HepG2 (cell line): ENCODE measurements around the gene HECTD4. TPM values are rescaled to one million over a fixed set of nuclear protein-coding genes. Genes with fewer than 3 reads are reported as not detected.

ENCODE experiments used
- ARID2 ChIP-seq: sonication (generic); formaldehyde crosslinking; IDR thresholded peaks from 2 replicates; pipeline ENCODE4 v1.8.1; 2022; ENCODE audit warnings: mild to moderate bottlenecking, missing genetic modification reagents, borderline replicate concordance
- CAMTA2 ChIP-seq: sonication (generic); formaldehyde crosslinking; IDR thresholded peaks from 2 replicates; pipeline ENCODE4 v1.4.0; 2020; ENCODE audit warnings: mild to moderate bottlenecking, missing genetic modification reagents, borderline replicate concordance
- CEBPG ChIP-seq: IDR thresholded peaks from 2 replicates; pipeline ENCODE4 v1.6.1; 2016
- DNMT3B ChIP-seq: conservative IDR thresholded peaks from 2 replicates; pipeline ENCODE4 v1.6.1; 2016; ENCODE audit warnings: missing biosample characterization, control low read depth
- EED ChIP-seq: sonication (generic); formaldehyde crosslinking; IDR thresholded peaks from 2 replicates; pipeline ENCODE4 v1.5.0; 2020; ENCODE audit warnings: mild to moderate bottlenecking, missing genetic modification reagents
- GATA4 ChIP-seq: sonication (generic); IDR thresholded peaks from 2 replicates; pipeline ENCODE4 v1.6.1; 2016; ENCODE audit warnings: antibody characterized with exemption, low read depth, borderline replicate concordance
- GPN1 ChIP-seq: sonication (generic); formaldehyde crosslinking; IDR thresholded peaks from 2 replicates; pipeline ENCODE4 v1.5.1; 2020; ENCODE audit warnings: missing genetic modification reagents, borderline replicate concordance
- HES4 ChIP-seq: sonication (generic); formaldehyde crosslinking; IDR thresholded peaks from 2 replicates; pipeline ENCODE4 v1.9.0; 2021; ENCODE audit warnings: mild to moderate bottlenecking, missing genetic modification reagents, borderline replicate concordance
- IRF2 ChIP-seq: IDR thresholded peaks from 2 replicates; pipeline ENCODE4 v1.6.1; 2018; ENCODE audit warnings: missing genetic modification reagents, missing compliant biosample characterization
- KDM6A ChIP-seq: IDR thresholded peaks from 2 replicates; pipeline ENCODE4 v1.6.1; 2016; ENCODE audit warnings: low read depth
- KLF12 ChIP-seq: sonication (generic); formaldehyde crosslinking; IDR thresholded peaks from 2 replicates; pipeline ENCODE4 v1.4.0; 2020; ENCODE audit warnings: missing genetic modification reagents, borderline replicate concordance
- KLF13 ChIP-seq: sonication (generic); formaldehyde crosslinking; IDR thresholded peaks from 2 replicates; pipeline ENCODE4 v1.4.0; 2020; ENCODE audit warnings: mild to moderate bottlenecking, missing genetic modification reagents
- KLF16 ChIP-seq, 2 experiments: sonication (generic) in 1 of 2; formaldehyde crosslinking in 1 of 2; IDR thresholded peaks; 2 replicates each; pipeline versions ENCODE4 v1.6.1 to v1.8.0; 2016 to 2023; ENCODE audit warnings: missing genetic modification reagents in 2 of 2, missing compliant biosample characterization in 1 of 2
- MAFF ChIP-seq: IDR thresholded peaks from 2 replicates; pipeline ENCODE4 v1.6.1; 2011; ENCODE audit warnings: low read depth, low read length, improper control_type of control experiment
- MATR3 ChIP-seq: sonication (generic); formaldehyde crosslinking; IDR thresholded peaks from 2 replicates; pipeline ENCODE4 v1.4.0; 2020; ENCODE audit warnings: missing genetic modification reagents
- MIER3 ChIP-seq: IDR thresholded peaks from 2 replicates; pipeline ENCODE4 v1.6.1; 2016; ENCODE audit warnings: missing compliant biosample characterization, borderline replicate concordance
- NFE2L1 ChIP-seq: sonication (generic); formaldehyde crosslinking; IDR thresholded peaks from 2 replicates; pipeline ENCODE4 v1.4.0; 2020; ENCODE audit warnings: missing genetic modification reagents, mild to moderate bottlenecking, borderline replicate concordance
- NFIB ChIP-seq: sonication (generic); formaldehyde crosslinking; IDR thresholded peaks from 2 replicates; pipeline ENCODE4 v1.9.0; 2021; ENCODE audit warnings: missing genetic modification reagents, mild to moderate bottlenecking, borderline replicate concordance
- RORA ChIP-seq: sonication (generic); formaldehyde crosslinking; IDR thresholded peaks from 2 replicates; pipeline ENCODE4 v1.5.0; 2020; ENCODE audit warnings: mild to moderate bottlenecking, missing genetic modification reagents, moderate library complexity
- SNAPC2 ChIP-seq: sonication (generic); formaldehyde crosslinking; IDR thresholded peaks from 2 replicates; pipeline ENCODE4 v1.8.1; 2022; ENCODE audit warnings: mild to moderate bottlenecking, missing genetic modification reagents
- SP2 ChIP-seq: sonication (generic); formaldehyde crosslinking; IDR thresholded peaks from 2 replicates; pipeline ENCODE4 v1.5.1; 2020; ENCODE audit warnings: mild to moderate bottlenecking, missing genetic modification reagents
- SP4 ChIP-seq: sonication (generic); formaldehyde crosslinking; IDR thresholded peaks from 2 replicates; pipeline ENCODE4 v1.8.1; 2023; ENCODE audit warnings: mild to moderate bottlenecking, missing genetic modification reagents
- TEAD2 ChIP-seq: sonication (generic); formaldehyde crosslinking; IDR thresholded peaks from 2 replicates; pipeline ENCODE4 v1.9.0; 2021; ENCODE audit warnings: missing genetic modification reagents
- TOE1 ChIP-seq: sonication (generic); formaldehyde crosslinking; IDR thresholded peaks from 2 replicates; pipeline ENCODE4 v1.4.0; 2020; ENCODE audit warnings: mild to moderate bottlenecking, missing genetic modification reagents
- WIZ ChIP-seq: sonication (generic); formaldehyde crosslinking; IDR thresholded peaks from 2 replicates; pipeline ENCODE4 v1.5.1; 2020; ENCODE audit warnings: mild to moderate bottlenecking, missing genetic modification reagents
- ZBTB37 ChIP-seq: sonication (generic); formaldehyde crosslinking; IDR thresholded peaks from 2 replicates; pipeline ENCODE4 v1.4.0; 2020; ENCODE audit warnings: mild to moderate bottlenecking, missing genetic modification reagents
- ZC3H13 ChIP-seq: sonication (generic); formaldehyde crosslinking; IDR thresholded peaks from 2 replicates; pipeline ENCODE4 v1.8.1; 2023; ENCODE audit warnings: mild to moderate bottlenecking, missing genetic modification reagents, moderate library complexity
- ZFAT ChIP-seq: sonication (generic); formaldehyde crosslinking; conservative IDR thresholded peaks from 2 replicates; pipeline ENCODE4 v1.8.1; 2023; ENCODE audit warnings: missing genetic modification reagents, inconsistent platforms
- ZFP36L1 ChIP-seq: sonication (generic); formaldehyde crosslinking; IDR thresholded peaks from 2 replicates; pipeline ENCODE4 v1.8.0; 2022; ENCODE audit warnings: mild to moderate bottlenecking, missing genetic modification reagents, moderate library complexity
- ZNF629 ChIP-seq: sonication (generic); formaldehyde crosslinking; conservative IDR thresholded peaks from 2 replicates; pipeline ENCODE4 v1.5.0; 2020; ENCODE audit warnings: missing genetic modification reagents
- ZNF652 ChIP-seq: IDR thresholded peaks from 2 replicates; pipeline ENCODE4 v1.6.1; 2016; ENCODE audit warnings: low read depth, borderline replicate concordance
- ZNF709 ChIP-seq: sonication (generic); formaldehyde crosslinking; IDR thresholded peaks from 2 replicates; pipeline ENCODE4 v1.5.0; 2020; ENCODE audit warnings: mild to moderate bottlenecking, missing genetic modification reagents
- ZNF792 ChIP-seq: IDR thresholded peaks from 2 replicates; pipeline ENCODE4 v1.6.1; 2016
- ZNF883 ChIP-seq: sonication (generic); formaldehyde crosslinking; IDR thresholded peaks from 2 replicates; pipeline ENCODE4 v1.5.1; 2020; ENCODE audit warnings: mild to moderate bottlenecking, missing genetic modification reagents; ENCODE audit errors: not compliant biosample characterization
- polyA plus RNA-seq, 8 experiments: library from polyadenylated mRNA; depleted of rRNA in 3 of 8; stranded (reverse) in 7 of 8; unstranded in 1 of 8; fragments of >200 nt; fragmentation: Illumina TruSeq in 4 of 8; extraction: Trizol in 4 of 8; gene quantifications; 2 replicates each; pipeline versions ENCODE4 v1.2.1 to v1.2.3, GENCODE V29; 2011 to 2016; ENCODE audit warnings: low read depth in 4 of 8, missing spikeins in 1 of 8, mixed read lengths in 1 of 8; ENCODE audit not compliant: insufficient read depth in 1 of 8
- total RNA-seq, 5 experiments: library from RNA; depleted of rRNA; stranded (reverse); fragments of >200 nt; fragmentation: Illumina TruSeq; extraction: Trizol; gene quantifications; 2 replicates each; pipeline ENCODE4 v1.2.3, GENCODE V29; 2016; ENCODE audit warnings: low read depth in 1 of 5

HECTD4 gene
- total and polyA plus RNA-seq, 2 of the 13 experiments (the other 11 are each of a cell fraction or from before 2014, with no cell fraction given), result 9.0 to 11.4 TPM

GRCh38 chr12:112418608-112419296 lies 36.5 kb upstream of the HECTD4 start, which contains the start of gene PTPN11 (continued):
- TF ChIP-seq CAMTA2 (CRISPR knock-in tag) (0 out of 2 replicates have a peak, but pooled peaks have one; percentile 18), SP4 (peak; percentile 59; the same call in 1 of the 2 replicates), MIER3 (peak; percentile 39; the same call in 1 of the 2 replicates), ZNF883 (CRISPR knock-in tag) (peak; percentile 81), RORA (CRISPR knock-in tag) (no peak), NFIB (CRISPR knock-in tag) (no peak), GPN1 (CRISPR knock-in tag) (no peak), ARID2 (CRISPR knock-in tag) (no peak), HES4 (CRISPR knock-in tag) (no peak), DNMT3B (CRISPR knock-in tag) (no peak), MAFF (no peak), WIZ (CRISPR knock-in tag) (no peak; the same call in 1 of the 2 replicates), KLF12 (CRISPR knock-in tag) (no peak), TOE1 (CRISPR knock-in tag) (no peak), IRF2 (CRISPR knock-in tag) (peak; percentile 81), KLF16 (CRISPR knock-in tag; IDR thresholded peaks at IDR 0.05) (peak in 1 of 2 experiments; percentile 64; a peak in 1 of 4 replicates), NFE2L1 (CRISPR knock-in tag) (no peak), ZNF629 (CRISPR knock-in tag) (0 out of 2 replicates have a peak, but pooled peaks have one; percentile 22), GATA4 (no peak; the same call in 1 of the 2 replicates), CEBPG (no peak), ZC3H13 (CRISPR knock-in tag) (peak; percentile 63; the same call in 1 of the 2 replicates), TEAD2 (CRISPR knock-in tag) (no peak), ZNF652 (CRISPR knock-in tag) (no peak), KLF13 (no peak), ZNF792 (CRISPR knock-in tag) (peak; percentile 47; the same call in 1 of the 2 replicates), ZNF709 (no peak), ZFP36L1 (CRISPR knock-in tag) (no peak), KDM6A (CRISPR knock-in tag) (no peak), MATR3 (no peak), ZFAT (CRISPR knock-in tag) (0 out of 2 replicates have a peak, but pooled peaks have one; percentile 20), SNAPC2 (CRISPR knock-in tag) (no peak), SP2 (CRISPR knock-in tag) (peak; percentile 52), EED (CRISPR knock-in tag) (peak; percentile 51; the same call in 1 of the 2 replicates), ZBTB37 (CRISPR knock-in tag) (no peak)
